HG02571 (cell line): ENCODE data around the gene OR4E2.
"Not testable (repeated sequence)": the region's sequence is repeated elsewhere in the genome, so short reads cannot be mapped to it uniquely, and the experiment has no call there.

Source experiments
- ATAC-seq: cut with Tn5 transposase; IDR thresholded peaks from one replicate; pipeline ENCODE4 v1.9.1; 2021; ENCODE audit warnings: mild to moderate bottlenecking, moderate library complexity; ENCODE audit not compliant: unreplicated experiment

OR4E2 gene

DNA sequence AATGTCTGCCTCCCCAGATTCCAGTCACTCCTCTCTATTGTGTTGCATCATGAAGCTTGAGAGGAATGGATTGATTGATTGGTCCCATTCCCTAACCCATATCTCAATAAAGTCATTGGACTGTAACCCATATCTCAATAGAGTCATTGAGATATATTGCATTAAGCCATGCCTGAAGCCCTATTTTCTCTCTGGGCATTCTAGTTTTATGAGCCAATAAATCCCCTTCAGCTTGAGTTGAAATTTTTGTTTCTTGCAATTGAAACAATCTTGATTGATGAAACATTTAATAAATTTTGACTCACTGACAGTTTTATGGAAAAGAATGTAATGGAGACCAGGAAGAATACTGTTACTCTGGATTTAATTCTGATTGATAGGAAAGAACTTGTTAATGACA, 40.8 kb downstream of the OR4E2 start:
- no peak for ATAC-seq

DNA sequence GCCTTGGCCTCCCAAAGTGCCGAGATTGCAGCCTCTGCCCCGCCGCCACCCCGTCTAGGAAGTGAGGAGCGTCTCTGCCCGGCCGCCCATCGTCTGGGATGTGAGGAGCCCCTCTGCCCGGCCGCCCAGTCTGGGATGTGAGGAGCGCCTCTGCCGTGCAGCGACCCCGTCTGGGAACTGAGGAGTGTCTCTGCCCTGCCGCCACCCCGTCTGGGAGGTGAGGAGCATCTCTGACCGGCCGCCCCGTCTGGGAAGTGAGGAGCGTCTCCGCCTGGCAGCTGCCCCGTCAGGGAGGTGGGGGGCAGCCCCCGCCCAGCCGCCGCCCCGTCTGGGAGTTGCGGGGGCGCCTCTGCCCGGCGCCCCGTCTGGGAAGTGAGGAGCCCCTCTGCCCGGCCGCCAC, 44.0 kb downstream of the OR4E2 start:
- not testable (repeated sequence) for ATAC-seq

- not testable (repeated sequence) for ATAC-seq
Measured at GRCh38 chr14:21698538-21698937, 44.9 kb downstream of the OR4E2 start.

DNA sequence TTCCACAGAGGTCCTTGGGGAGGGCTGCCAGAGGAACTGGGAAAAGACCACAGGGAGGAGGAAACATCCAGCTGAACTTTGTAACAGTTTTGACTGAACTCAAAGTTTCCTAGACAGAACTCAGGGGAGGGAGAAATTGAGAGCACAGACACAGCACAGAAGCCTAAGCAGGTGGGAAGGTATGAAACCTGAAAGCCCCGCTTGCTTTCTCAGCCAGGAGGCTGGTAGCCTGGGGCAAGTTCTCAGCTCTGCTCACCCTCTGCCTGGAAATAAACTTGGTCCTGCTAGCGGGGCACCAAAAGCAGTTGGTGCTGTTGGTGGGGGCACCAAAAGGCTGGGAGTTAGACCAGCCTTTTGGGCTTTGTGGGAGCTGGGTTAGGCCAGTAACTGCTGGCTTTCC, 45.9 kb downstream of the OR4E2 start:
- no peak for ATAC-seq

- no peak for ATAC-seq
Measured at GRCh38 chr14:21702316-21702715, 48.7 kb downstream of the OR4E2 start.

DNA sequence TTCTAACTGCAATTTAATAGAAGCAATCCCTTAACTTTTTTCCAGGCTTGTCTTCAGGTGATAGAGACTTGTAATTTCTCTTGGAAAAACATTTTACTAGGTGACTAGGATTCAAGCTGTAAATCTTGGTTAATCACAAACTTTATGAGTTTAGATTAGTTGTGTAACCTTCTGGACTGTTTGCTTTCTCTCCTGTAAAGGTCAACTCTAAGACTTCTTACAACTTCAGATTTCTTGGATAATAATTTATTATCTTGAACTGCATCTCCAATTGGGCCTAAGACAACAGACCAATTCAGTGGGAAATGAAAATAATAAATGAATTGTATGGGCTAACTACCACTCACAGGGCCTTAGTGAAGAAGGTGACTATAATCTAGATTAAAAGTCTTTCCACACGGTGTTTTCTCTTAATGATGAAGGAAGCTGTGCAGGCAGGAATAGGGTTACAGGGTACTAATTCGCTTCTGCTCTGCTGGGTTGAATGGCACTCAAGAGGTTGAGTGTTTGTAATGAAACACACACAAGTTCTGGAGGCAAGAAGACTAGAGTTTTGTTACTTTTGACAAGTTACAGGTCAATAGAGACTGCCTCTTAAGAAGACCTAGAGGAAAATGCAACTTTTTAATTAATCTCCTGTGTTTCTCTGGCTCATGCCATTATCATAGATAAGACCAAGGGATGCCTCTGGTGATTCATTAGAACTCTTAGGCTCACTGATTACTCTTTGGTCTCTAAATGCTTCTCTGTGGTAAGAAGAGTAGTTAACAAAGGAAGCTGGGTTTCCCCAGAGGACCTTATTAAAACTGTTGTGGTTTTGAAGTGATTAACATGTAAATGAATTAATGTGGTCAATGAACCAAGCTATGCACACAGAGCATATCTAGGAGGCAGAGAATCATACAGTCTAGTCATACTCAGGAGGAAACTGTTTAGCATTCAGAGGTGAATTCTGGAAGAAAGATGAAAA, 50.0 kb downstream of the OR4E2 start:
- ATAC-seq = no peak

GRCh38 chr14:21704338-21704737, 50.7 kb downstream of the OR4E2 start:
- ATAC-seq = no peak

- ATAC-seq = no peak
Measured at GRCh38 chr14:21711360-21711961, 57.8 kb downstream of the OR4E2 start.

DNA sequence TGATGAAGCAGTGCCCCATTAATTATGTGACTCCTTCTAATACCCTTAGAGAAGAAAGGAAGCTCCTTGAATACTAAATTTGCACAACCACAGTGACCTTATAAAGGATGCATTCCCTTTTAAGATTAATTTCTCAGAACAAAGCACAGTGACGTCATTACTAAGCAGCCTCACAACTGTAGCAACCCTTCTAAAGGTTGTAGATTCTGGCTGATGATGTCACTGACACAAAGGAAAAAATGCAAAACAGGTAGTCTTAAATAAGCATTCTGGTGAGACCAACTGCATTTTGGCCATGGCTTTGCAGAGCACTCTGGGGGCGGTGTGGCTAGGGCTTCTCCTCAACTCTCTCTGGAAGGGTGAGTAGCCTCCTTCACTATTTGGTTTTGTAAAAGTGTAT, 58.4 kb downstream of the OR4E2 start:
- ATAC-seq = no peak

GRCh38 chr14:21714318-21714929, 60.8 kb downstream of the OR4E2 start:
- no peak for ATAC-seq
